Upper lobe of right lung (tissue), 1 donor: ENCODE measurements around the gene KRIT1. TPM values are rescaled to one million over a fixed set of nuclear protein-coding genes. Genes with fewer than 3 reads are reported as not detected.
"Not testable (repeated sequence)": the region's sequence is repeated elsewhere in the genome, so short reads cannot be mapped to it uniquely, and the experiment has no call there.

Experiments
- ATAC-seq: fragments of 200-7000 bp; cut with Tn5 transposase; one replicate; pipeline ENCODE4 v1.9.1; 2020; ENCODE audit warnings: mild to moderate bottlenecking, moderate library complexity
- DNase-seq: peaks from one replicate; pipeline ENCODE4 v3.0.0-alpha.2; 2020
- H3K27ac ChIP-seq: fragments of 200-600 bp; one replicate; pipeline ENCODE4 v1.8.0; 2022
- H3K27me3 ChIP-seq: fragments of 200-600 bp; one replicate; pipeline ENCODE4 v1.8.0; 2022; ENCODE audit warnings: mild to moderate bottlenecking
- H3K36me3 ChIP-seq: fragments of 200-600 bp; one replicate; pipeline ENCODE4 v1.8.0; 2022
- H3K4me1 ChIP-seq: fragments of 200-600 bp; one replicate; pipeline ENCODE4 v1.8.0; 2022
- H3K4me3 ChIP-seq: fragments of 200-600 bp; one replicate; pipeline ENCODE4 v1.8.0; 2022; ENCODE audit warnings: mild to moderate bottlenecking
- H3K9me3 ChIP-seq: fragments of 200-600 bp; one replicate; pipeline ENCODE4 v1.8.0; 2022
- CTCF ChIP-seq: fragments of 200-600 bp; IDR thresholded peaks from one replicate; pipeline ENCODE4 v1.8.0; 2022; ENCODE audit warnings: antibody characterized with exemption
- intact Hi-C: fragments of 100-400 bp; cut with DNase I; formaldehyde crosslinking; loops from one replicate; pipeline ENCODE4 v1.11.0; 2022
- total RNA-seq: library from RNA; stranded (reverse); fragmentation: NEBNext Ultra II Directional; extraction: Animal tissue kit (Norgen Biotek cat#: 25700); gene quantifications from one replicate; pipeline ENCODE4 v1.2.1, GENCODE V29; 2021
- donor health status: DM: no; HTN: yes; CAD: no; lungs with severe emphysema.

The KRIT1 gene
- total RNA-seq, 1 donor from 2014 or later, result 37.7 TPM

- H3K9me3 ChIP-seq, result no peaks in the 10 kb centered on the region
- no peaks in the 10 kb centered on the region for H3K4me1 ChIP-seq
- TF ChIP-seq CTCF, result no peak
- DNase-seq (no peak), ATAC-seq (no peak)
- no peaks in the 10 kb centered on the region for H3K27me3 ChIP-seq
- no peak overlapping the region for H3K27ac ChIP-seq
- intact Hi-C loops, result no loop called here
- H3K36me3 ChIP-seq, result peaks cover 96% of the 10 kb centered on the region
- no peak overlapping the region for H3K4me3 ChIP-seq
Measured at GRCh38 chr7:92221766-92222165, 23.9 kb downstream of the KRIT1 start.

GRCh38 chr7:92206672-92207071 is 39.0 kb downstream of the KRIT1 start:
- H3K27me3 ChIP-seq, result no peaks in the 10 kb centered on the region
- H3K9me3 ChIP-seq, result no peaks in the 10 kb centered on the region
- DNase-seq (no peak), ATAC-seq (no peak)
- H3K4me3 ChIP-seq, result no peak overlapping the region
- no peak for TF ChIP-seq CTCF
- H3K4me1 ChIP-seq, result no peaks in the 10 kb centered on the region
- H3K36me3 ChIP-seq, result peaks cover 61% of the 10 kb centered on the region
- no peak overlapping the region for H3K27ac ChIP-seq
- intact Hi-C loops, result no loop called here

GRCh38 chr7:92205987-92206386 is 39.7 kb downstream of the KRIT1 start:
- DNase-seq (no peak), ATAC-seq (no peak)
- Histone ChIP-seq H3K4me3 (no peak overlapping the region), H3K36me3 (peaks cover 61% of the 10 kb centered on the region), H3K27me3 (no peaks in the 10 kb centered on the region), H3K4me1 (no peaks in the 10 kb centered on the region), H3K27ac (no peak overlapping the region), H3K9me3 (no peaks in the 10 kb centered on the region)
- TF ChIP-seq CTCF, result no peak
- intact Hi-C loops, result no loop called here

- ATAC-seq, result no peak
- H3K27ac ChIP-seq, result no peak overlapping the region
- intact Hi-C loops, result no loop called here
Measured at GRCh38 chr7:92200791-92201190, 44.9 kb downstream of the KRIT1 start.

GRCh38 chr7:92192326-92192725 is 53.4 kb downstream of the KRIT1 start:
- no peaks in the 10 kb centered on the region for H3K27me3 ChIP-seq
- TF ChIP-seq CTCF, result no peak
- intact Hi-C loops, result no loop called here
- H3K9me3 ChIP-seq, result peaks cover 7% of the 10 kb centered on the region
- no peak overlapping the region for H3K4me3 ChIP-seq
- no peaks in the 10 kb centered on the region for H3K36me3 ChIP-seq
- H3K27ac ChIP-seq, result no peak overlapping the region
- DNase-seq (no peak), ATAC-seq (no peak)
- H3K4me1 ChIP-seq, result no peaks in the 10 kb centered on the region

More at GRCh38 chr7:92200791-92201190, 44.9 kb downstream of the KRIT1 start:
- H3K36me3 ChIP-seq, result peaks cover 64% of the 10 kb centered on the region
- TF ChIP-seq CTCF, result no peak
- no peaks in the 10 kb centered on the region for H3K27me3 ChIP-seq
- H3K4me1 ChIP-seq, result no peaks in the 10 kb centered on the region
- no peaks in the 10 kb centered on the region for H3K9me3 ChIP-seq
- H3K4me3 ChIP-seq, result no peak overlapping the region
- no peak for DNase-seq

GRCh38 chr7:92189246-92189645 is 56.5 kb downstream of the KRIT1 start:
- ATAC-seq, intact Hi-C loops, H3K36me3 ChIP-seq, H3K4me1 ChIP-seq, DNase-seq, H3K27me3 ChIP-seq, H3K4me3 ChIP-seq, H3K9me3 ChIP-seq, H3K27ac ChIP-seq: not testable (repeated sequence)

- H3K4me1 ChIP-seq, H3K9me3 ChIP-seq, H3K27me3 ChIP-seq, H3K27ac ChIP-seq, DNase-seq, ATAC-seq, H3K36me3 ChIP-seq, H3K4me3 ChIP-seq, intact Hi-C loops: not testable (repeated sequence)
Measured at GRCh38 chr7:92184294-92184693, 61.4 kb downstream of the KRIT1 start.
